HEK293 (cell line): Measurements from ENCODE around the gene LMOD1.

Source experiments
- CTCF ChIA-PET: fragments of 350-600 bp; formaldehyde crosslinking; extraction: SDS; loops from one replicate; lab custom pipeline; 2021; ENCODE audit warnings: antibody characterized with exemption; lab: Yijun Ruan, JAX
- POLR2A ChIA-PET: fragments of 300-600 bp; formaldehyde crosslinking; extraction: SDS; loops from one replicate; lab custom pipeline; 2020; ENCODE audit warnings: antibody characterized with exemption, inconsistent platforms; lab: Yijun Ruan, JAX
- H3K27ac ChIP-seq: fragments of 200-500 bp; sonication (Bioruptor generic); 2 replicates; pipeline ENCODE4 v1.5.1; 2014; ENCODE audit warnings: low read depth, low read length, control low read depth, inconsistent platforms; ENCODE audit errors: extremely low read depth
- H3K36me3 ChIP-seq, 2 experiments: fragments of 200-500 bp in 1 of 2; sonication (Bioruptor generic) in 1 of 2; 1 replicate in 1 of 2; 2 replicates in 1 of 2; pipeline ENCODE4 v1.5.1; 2014 to 2017; ENCODE audit warnings: inconsistent platforms in 2 of 2, low read length in 2 of 2; ENCODE audit not compliant: control insufficient read depth in 2 of 2, insufficient read depth in 1 of 2
- H3K4me1 ChIP-seq: fragments of 200-500 bp; sonication (Bioruptor generic); 2 replicates; pipeline ENCODE4 v1.5.1; 2014; ENCODE audit warnings: mild to moderate bottlenecking, low read length, inconsistent platforms; ENCODE audit not compliant: control insufficient read depth, insufficient read depth
- H3K4me3 ChIP-seq: 2 replicates; pipeline ENCODE4 v1.5.1; 2011; ENCODE audit warnings: low read depth, mild to moderate bottlenecking, control low read depth, low read length, moderate library complexity
- H3K9me3 ChIP-seq: fragments of 200-500 bp; sonication (Bioruptor generic); 2 replicates; pipeline ENCODE4 v1.5.1; 2014; ENCODE audit warnings: low read depth, low read length, inconsistent platforms; ENCODE audit not compliant: control insufficient read depth, insufficient read depth
- GLIS1 ChIP-seq: fragments of 450-650 bp; formaldehyde crosslinking; IDR thresholded peaks from 2 replicates; pipeline ENCODE4 v1.5.1; 2016; ENCODE audit warnings: missing biosample characterization, missing genetic modification characterization
- KLF10 ChIP-seq: fragments of 450-650 bp; IDR thresholded peaks from 2 replicates; pipeline ENCODE4 v1.5.1; 2018; ENCODE audit warnings: missing biosample characterization, mild to moderate bottlenecking, missing genetic modification characterization
- SETDB1 ChIP-seq: IDR thresholded peaks from one replicate; pipeline ENCODE4 v1.6.1; 2017; ENCODE audit warnings: mild to moderate bottlenecking, low read length, moderate library complexity, mixed read lengths; ENCODE audit not compliant: insufficient read length
- SP3 ChIP-seq: fragments of 450-650 bp; formaldehyde crosslinking; IDR thresholded peaks from 2 replicates; pipeline ENCODE4 v1.5.1; 2016; ENCODE audit warnings: missing biosample characterization, missing genetic modification characterization
- WT1 ChIP-seq: fragments of 450-650 bp; formaldehyde crosslinking; IDR thresholded peaks from 2 replicates; pipeline ENCODE4 v1.5.1; 2016; ENCODE audit warnings: missing biosample characterization, missing genetic modification characterization
- YY2 ChIP-seq: fragments of 450-650 bp; formaldehyde crosslinking; IDR thresholded peaks from 2 replicates; pipeline ENCODE4 v1.5.1; 2016; ENCODE audit warnings: missing biosample characterization, missing genetic modification characterization
- ZEB2 ChIP-seq: fragments of 450-650 bp; formaldehyde crosslinking; IDR thresholded peaks from 2 replicates; pipeline ENCODE4 v1.5.1; 2016; ENCODE audit warnings: missing biosample characterization, missing genetic modification characterization
- ZFHX2 ChIP-seq: fragments of 450-650 bp; formaldehyde crosslinking; conservative IDR thresholded peaks from 2 replicates; pipeline ENCODE4 v1.5.1; 2016; ENCODE audit warnings: missing biosample characterization, missing genetic modification characterization
- ZNF202 ChIP-seq: fragments of 450-650 bp; formaldehyde crosslinking; IDR thresholded peaks from 2 replicates; pipeline ENCODE4 v1.5.1; 2016; ENCODE audit warnings: missing biosample characterization, missing genetic modification characterization, borderline replicate concordance
- ZNF211 ChIP-seq: fragments of 450-650 bp; formaldehyde crosslinking; IDR thresholded peaks from 2 replicates; pipeline ENCODE4 v1.5.1; 2016; ENCODE audit warnings: low read depth, missing biosample characterization, missing genetic modification characterization
- ZNF416 ChIP-seq: fragments of 450-650 bp; formaldehyde crosslinking; IDR thresholded peaks from 2 replicates; pipeline ENCODE4 v1.5.1; 2016; ENCODE audit warnings: missing biosample characterization, missing genetic modification characterization
- ZNF473 ChIP-seq: fragments of 450-650 bp; formaldehyde crosslinking; IDR thresholded peaks from 2 replicates; pipeline ENCODE4 v1.5.1; 2017; ENCODE audit warnings: missing biosample characterization, missing genetic modification characterization
- ZNF548 ChIP-seq: fragments of 450-650 bp; formaldehyde crosslinking; IDR thresholded peaks from 2 replicates; pipeline ENCODE4 v1.5.1; 2016; ENCODE audit warnings: missing biosample characterization, missing genetic modification characterization
- ZNF623 ChIP-seq: fragments of 450-650 bp; formaldehyde crosslinking; IDR thresholded peaks from 2 replicates; pipeline ENCODE4 v1.5.1; 2016; ENCODE audit warnings: missing biosample characterization, missing genetic modification characterization
- ZNF624 ChIP-seq: fragments of 450-650 bp; formaldehyde crosslinking; IDR thresholded peaks from 2 replicates; pipeline ENCODE4 v1.5.1; 2017; ENCODE audit warnings: missing biosample characterization, missing genetic modification characterization
- ZNF707 ChIP-seq: fragments of 450-650 bp; formaldehyde crosslinking; IDR thresholded peaks from 2 replicates; pipeline ENCODE4 v1.5.1; 2016; ENCODE audit warnings: missing biosample characterization, missing genetic modification characterization
- ZSCAN30 ChIP-seq: fragments of 450-650 bp; IDR thresholded peaks from 2 replicates; pipeline ENCODE4 v1.5.1; 2018; ENCODE audit warnings: missing biosample characterization, mild to moderate bottlenecking, missing genetic modification characterization, moderate library complexity
- TF ChIP-seq, protein P1 (sequence below): fragments of 450-650 bp; formaldehyde crosslinking; IDR thresholded peaks from 2 replicates; pipeline ENCODE4 v1.5.1; 2016; ENCODE audit warnings: missing biosample characterization, missing genetic modification characterization
- TF ChIP-seq, protein P2 (sequence below): fragments of 450-650 bp; formaldehyde crosslinking; IDR thresholded peaks from 2 replicates; pipeline ENCODE4 v1.5.1; 2016; ENCODE audit warnings: missing biosample characterization, missing genetic modification characterization
- TF ChIP-seq, protein P3 (sequence below): fragments of 450-650 bp; formaldehyde crosslinking; IDR thresholded peaks from 2 replicates; pipeline ENCODE4 v1.5.1; 2016; ENCODE audit warnings: missing biosample characterization, missing genetic modification characterization
- TF ChIP-seq, protein P4 (sequence below): fragments of 450-650 bp; formaldehyde crosslinking; IDR thresholded peaks from 2 replicates; pipeline ENCODE4 v1.5.1; 2016; ENCODE audit warnings: missing biosample characterization, missing genetic modification characterization
- TF ChIP-seq, protein P5 (sequence below): fragments of 450-650 bp; formaldehyde crosslinking; IDR thresholded peaks from 2 replicates; pipeline ENCODE4 v1.5.1; 2016; ENCODE audit warnings: missing biosample characterization, missing genetic modification characterization
- TF ChIP-seq, protein P6 (sequence below): fragments of 450-650 bp; formaldehyde crosslinking; IDR thresholded peaks from 2 replicates; pipeline ENCODE4 v1.5.1; 2016; ENCODE audit warnings: missing biosample characterization, missing genetic modification characterization

The LMOD1 gene

DNA sequence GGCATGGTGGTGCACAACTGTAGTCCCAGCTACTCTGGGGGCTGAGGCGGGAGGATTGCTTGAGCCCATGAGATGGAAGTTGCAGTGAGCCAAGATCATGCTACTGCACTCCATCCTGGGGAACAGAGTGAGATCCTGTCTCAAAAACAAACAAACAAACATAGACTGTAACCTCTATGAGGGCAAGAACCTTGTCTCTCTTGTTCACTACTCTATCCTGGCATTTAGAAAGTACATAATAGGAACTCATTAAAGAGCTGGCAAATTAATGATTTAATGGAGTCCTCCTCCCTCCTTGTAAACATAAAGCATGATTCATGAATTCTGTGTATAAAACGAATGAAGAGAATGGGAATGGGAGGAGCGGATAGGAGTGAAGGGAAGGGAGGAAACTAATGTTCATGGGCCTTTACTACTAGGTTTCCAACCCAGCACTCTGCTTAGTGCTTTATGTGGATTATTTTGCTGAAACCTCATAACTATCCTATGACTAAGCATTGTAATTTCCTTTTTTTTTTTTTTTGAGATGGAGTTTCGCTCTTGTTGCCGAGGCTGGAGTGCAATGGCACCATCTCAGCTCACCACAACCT lies 8.6 kb downstream of the LMOD1 start:
- Histone ChIP-seq H3K4me1 (no peaks in the 10 kb centered on the region), H3K36me3 (no peaks in the 10 kb centered on the region), H3K4me3 (no peak overlapping the region), H3K27ac (no peak overlapping the region)
- POLR2A ChIA-PET = interaction anchor here (0.7 kb wide), 1 partner anchor 35 kb away, joined by 6 read pairs; no protein-coding TSS in a partner anchor
- CTCF ChIA-PET = interaction anchor here (0.6 to 1.8 kb wide), 5 partner anchors 42 to 637 kb away, joined by 3 to 11 read pairs (median 4); no protein-coding TSS in a partner anchor
- no peak for TF ChIP-seq ZEB2 (tag by site-specific recombination)
- TF ChIP-seq WT1 (tag by site-specific recombination) = peak; percentile 79
- TF ChIP-seq, protein P1, sequence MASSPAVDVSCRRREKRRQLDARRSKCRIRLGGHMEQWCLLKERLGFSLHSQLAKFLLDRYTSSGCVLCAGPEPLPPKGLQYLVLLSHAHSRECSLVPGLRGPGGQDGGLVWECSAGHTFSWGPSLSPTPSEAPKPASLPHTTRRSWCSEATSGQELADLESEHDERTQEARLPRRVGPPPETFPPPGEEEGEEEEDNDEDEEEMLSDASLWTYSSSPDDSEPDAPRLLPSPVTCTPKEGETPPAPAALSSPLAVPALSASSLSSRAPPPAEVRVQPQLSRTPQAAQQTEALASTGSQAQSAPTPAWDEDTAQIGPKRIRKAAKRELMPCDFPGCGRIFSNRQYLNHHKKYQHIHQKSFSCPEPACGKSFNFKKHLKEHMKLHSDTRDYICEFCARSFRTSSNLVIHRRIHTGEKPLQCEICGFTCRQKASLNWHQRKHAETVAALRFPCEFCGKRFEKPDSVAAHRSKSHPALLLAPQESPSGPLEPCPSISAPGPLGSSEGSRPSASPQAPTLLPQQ (tag by site-specific recombination) = no peak
- no peak for TF ChIP-seq GLIS1 (tag by site-specific recombination)
- TF ChIP-seq ZNF624 = no peak
- TF ChIP-seq ZNF623 (tag by site-specific recombination) = no peak
- TF ChIP-seq, protein P2, sequence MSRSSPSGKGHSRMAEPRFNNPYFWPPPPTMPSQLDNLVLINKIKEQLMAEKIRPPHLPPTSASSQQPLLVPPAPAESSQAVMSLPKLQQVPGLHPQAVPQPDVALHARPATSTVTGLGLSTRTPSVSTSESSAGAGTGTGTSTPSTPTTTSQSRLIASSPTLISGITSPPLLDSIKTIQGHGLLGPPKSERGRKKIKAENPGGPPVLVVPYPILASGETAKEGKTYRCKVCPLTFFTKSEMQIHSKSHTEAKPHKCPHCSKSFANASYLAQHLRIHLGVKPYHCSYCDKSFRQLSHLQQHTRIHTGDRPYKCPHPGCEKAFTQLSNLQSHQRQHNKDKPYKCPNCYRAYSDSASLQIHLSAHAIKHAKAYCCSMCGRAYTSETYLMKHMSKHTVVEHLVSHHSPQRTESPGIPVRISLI = peak; percentile 31; the same call in 1 of the 2 replicates
- TF ChIP-seq, all 188 proteins: peak for 2
- H3K9me3 ChIP-seq = no peaks in the 10 kb centered on the region

DNA sequence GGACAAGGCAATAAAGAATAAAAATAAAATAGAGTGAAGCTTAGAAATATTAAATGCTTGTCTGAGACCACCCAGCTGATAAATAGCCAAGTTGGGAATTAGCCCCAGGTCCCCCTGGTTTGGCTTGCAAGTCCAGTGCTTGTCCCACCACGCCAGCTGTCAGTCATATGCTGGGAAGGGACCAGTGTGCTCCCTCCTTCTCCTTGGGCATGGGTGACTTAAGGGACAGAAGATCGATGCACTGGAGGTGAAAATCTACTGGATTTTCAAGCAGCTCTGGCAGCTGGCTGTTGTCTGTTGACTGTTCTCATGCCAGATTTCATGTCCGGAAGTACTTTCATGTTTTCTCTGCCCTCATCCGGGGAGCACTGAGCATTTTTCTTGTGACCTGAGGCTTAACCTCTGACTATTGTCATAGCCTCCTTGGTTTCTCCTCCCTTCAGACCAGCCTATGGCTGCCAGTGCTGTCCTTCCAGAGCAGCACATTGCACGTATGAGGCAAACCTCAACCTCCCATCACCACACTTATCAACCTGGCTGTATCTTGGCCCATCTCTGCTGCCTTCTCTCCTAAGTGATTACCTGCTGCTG lies 12.4 kb downstream of the LMOD1 start:
- Histone ChIP-seq H3K9me3 (no peaks in the 10 kb centered on the region), H3K27ac (no peak overlapping the region), H3K4me1 (no peaks in the 10 kb centered on the region), H3K4me3 (no peak overlapping the region), H3K36me3 (no peaks in the 10 kb centered on the region)
- ChIA-PET POLR2A (no interaction called here), CTCF (interaction anchor here (0.6 to 1.2 kb wide), 5 partner anchors 11 to 314 kb away, joined by 3 to 11 read pairs (median 3); partner anchors contain the start of gene LMOD1)
- TF ChIP-seq SETDB1 (no peak), SP3 (no peak), KLF10 (no peak), ZNF211 (tag by site-specific recombination) (no peak), ZNF707 (tag by site-specific recombination) (no peak), ZNF473 (tag by site-specific recombination) (no peak), ZNF202 (tag by site-specific recombination) (no peak), ZFHX2 (tag by site-specific recombination) (no peak), ZNF548 (tag by site-specific recombination) (no peak), ZSCAN30 (tag by site-specific recombination) (no peak), ZNF416 (no peak), YY2 (no peak)
- TF ChIP-seq, protein P3, sequence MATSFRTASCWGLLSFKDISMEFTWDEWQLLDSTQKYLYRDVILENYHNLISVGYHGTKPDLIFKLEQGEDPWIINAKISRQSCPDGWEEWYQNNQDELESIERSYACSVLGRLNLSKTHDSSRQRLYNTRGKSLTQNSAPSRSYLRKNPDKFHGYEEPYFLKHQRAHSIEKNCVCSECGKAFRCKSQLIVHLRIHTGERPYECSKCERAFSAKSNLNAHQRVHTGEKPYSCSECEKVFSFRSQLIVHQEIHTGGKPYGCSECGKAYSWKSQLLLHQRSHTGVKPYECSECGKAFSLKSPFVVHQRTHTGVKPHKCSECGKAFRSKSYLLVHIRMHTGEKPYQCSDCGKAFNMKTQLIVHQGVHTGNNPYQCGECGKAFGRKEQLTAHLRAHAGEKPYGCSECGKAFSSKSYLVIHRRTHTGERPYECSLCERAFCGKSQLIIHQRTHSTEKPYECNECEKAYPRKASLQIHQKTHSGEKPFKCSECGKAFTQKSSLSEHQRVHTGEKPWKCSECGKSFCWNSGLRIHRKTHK (tag by site-specific recombination) = no peak
- TF ChIP-seq, protein P4, sequence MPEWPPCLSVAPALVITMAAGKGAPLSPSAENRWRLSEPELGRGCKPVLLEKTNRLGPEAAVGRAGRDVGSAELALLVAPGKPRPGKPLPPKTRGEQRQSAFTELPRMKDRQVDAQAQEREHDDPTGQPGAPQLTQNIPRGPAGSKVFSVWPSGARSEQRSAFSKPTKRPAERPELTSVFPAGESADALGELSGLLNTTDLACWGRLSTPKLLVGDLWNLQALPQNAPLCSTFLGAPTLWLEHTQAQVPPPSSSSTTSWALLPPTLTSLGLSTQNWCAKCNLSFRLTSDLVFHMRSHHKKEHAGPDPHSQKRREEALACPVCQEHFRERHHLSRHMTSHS (tag by site-specific recombination) = no peak
- TF ChIP-seq, protein P5, sequence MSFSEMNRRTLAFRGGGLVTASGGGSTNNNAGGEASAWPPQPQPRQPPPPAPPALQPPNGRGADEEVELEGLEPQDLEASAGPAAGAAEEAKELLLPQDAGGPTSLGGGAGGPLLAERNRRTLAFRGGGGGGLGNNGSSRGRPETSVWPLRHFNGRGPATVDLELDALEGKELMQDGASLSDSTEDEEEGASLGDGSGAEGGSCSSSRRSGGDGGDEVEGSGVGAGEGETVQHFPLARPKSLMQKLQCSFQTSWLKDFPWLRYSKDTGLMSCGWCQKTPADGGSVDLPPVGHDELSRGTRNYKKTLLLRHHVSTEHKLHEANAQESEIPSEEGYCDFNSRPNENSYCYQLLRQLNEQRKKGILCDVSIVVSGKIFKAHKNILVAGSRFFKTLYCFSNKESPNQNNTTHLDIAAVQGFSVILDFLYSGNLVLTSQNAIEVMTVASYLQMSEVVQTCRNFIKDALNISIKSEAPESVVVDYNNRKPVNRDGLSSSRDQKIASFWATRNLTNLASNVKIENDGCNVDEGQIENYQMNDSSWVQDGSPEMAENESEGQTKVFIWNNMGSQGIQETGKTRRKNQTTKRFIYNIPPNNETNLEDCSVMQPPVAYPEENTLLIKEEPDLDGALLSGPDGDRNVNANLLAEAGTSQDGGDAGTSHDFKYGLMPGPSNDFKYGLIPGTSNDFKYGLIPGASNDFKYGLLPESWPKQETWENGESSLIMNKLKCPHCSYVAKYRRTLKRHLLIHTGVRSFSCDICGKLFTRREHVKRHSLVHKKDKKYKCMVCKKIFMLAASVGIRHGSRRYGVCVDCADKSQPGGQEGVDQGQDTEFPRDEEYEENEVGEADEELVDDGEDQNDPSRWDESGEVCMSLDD (tag by site-specific recombination) = no peak
- TF ChIP-seq, protein P6, sequence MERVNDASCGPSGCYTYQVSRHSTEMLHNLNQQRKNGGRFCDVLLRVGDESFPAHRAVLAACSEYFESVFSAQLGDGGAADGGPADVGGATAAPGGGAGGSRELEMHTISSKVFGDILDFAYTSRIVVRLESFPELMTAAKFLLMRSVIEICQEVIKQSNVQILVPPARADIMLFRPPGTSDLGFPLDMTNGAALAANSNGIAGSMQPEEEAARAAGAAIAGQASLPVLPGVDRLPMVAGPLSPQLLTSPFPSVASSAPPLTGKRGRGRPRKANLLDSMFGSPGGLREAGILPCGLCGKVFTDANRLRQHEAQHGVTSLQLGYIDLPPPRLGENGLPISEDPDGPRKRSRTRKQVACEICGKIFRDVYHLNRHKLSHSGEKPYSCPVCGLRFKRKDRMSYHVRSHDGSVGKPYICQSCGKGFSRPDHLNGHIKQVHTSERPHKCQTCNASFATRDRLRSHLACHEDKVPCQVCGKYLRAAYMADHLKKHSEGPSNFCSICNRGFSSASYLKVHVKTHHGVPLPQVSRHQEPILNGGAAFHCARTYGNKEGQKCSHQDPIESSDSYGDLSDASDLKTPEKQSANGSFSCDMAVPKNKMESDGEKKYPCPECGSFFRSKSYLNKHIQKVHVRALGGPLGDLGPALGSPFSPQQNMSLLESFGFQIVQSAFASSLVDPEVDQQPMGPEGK (tag by site-specific recombination) = no peak
